ENCODE data around the gene MUC12. TPM values are rescaled to one million over a fixed set of nuclear protein-coding genes. Genes with fewer than 3 reads are reported as not detected.

MUC12 gene
- total RNA-seq, 1 experiment from 2014 or later: 11.5 TPM

GRCh38 chr7:100963874-100964273, 5.5 kb upstream of the MUC12 start:
- H3K27me3 ChIP-seq (ENCODE audit: insufficient read depth, low read length): peaks cover 6% of the 10 kb centered on the region; the same call in 1 of the 2 replicates
- no peak overlapping the region for H4K91ac ChIP-seq (ENCODE audit: insufficient read length, low read depth, low read length)
- no peak overlapping the region for H3K4ac ChIP-seq (ENCODE audit: low read depth, low read length)
- no peaks in the 10 kb centered on the region for H3K9me3 ChIP-seq (ENCODE audit: control insufficient read depth, low read depth, low read length)
- no peak overlapping the region for H2BK20ac ChIP-seq (ENCODE audit: low read depth, low read length, poor library complexity, severe bottlenecking)
- no peak overlapping the region for H3K14ac ChIP-seq (ENCODE audit: insufficient read depth, low read length)
- Mint-ChIP-seq H3K27me3 (ENCODE audit: low read depth) (peaks cover 52% of the 10 kb centered on the region), H3K4me3 (peak overlapping the region in 1 of 2 experiments; percentile 55; a peak in 2 of 5 replicates), H3K36me3 (ENCODE audit: insufficient read depth in 1 of 3, low read depth in 3 of 3) (peaks cover 0 to 8% (median 0%) of the 10 kb centered on the region in 3 experiments; a peak in 2 of 7 replicates), H3K9me3 (no peaks in the 10 kb centered on the region; a peak in 1 of 5 replicates), H3K4me1 (peaks cover 31 to 34% of the 10 kb centered on the region in 2 experiments), H3K27ac (no peak overlapping the region)
- H4K8ac ChIP-seq (replicated peaks; ENCODE audit: insufficient read length, low read depth, low read length): no peak overlapping the region
- H3K23ac ChIP-seq (ENCODE audit: insufficient read length, low read depth, low read length): no peak overlapping the region
- no peaks in the 10 kb centered on the region for H3K79me2 ChIP-seq (ENCODE audit: insufficient read depth, low read length)
- no peak overlapping the region for H2BK5ac ChIP-seq (ENCODE audit: insufficient read length, low read length)
- H3K18ac ChIP-seq (ENCODE audit: insufficient read length, low read depth, low read length): no peak overlapping the region
- no peak overlapping the region for H3K27ac ChIP-seq (ENCODE audit: insufficient read length, low read depth, low read length)
- H3K56ac ChIP-seq (ENCODE audit: insufficient read length, low read depth, low read length): no peak overlapping the region
- no peaks in the 10 kb centered on the region for H4K20me1 ChIP-seq (ENCODE audit: control insufficient read depth, insufficient read depth, insufficient read length)
- no peak overlapping the region for H3K9ac ChIP-seq (ENCODE audit: extremely low read depth, insufficient read length, low read length)
- H2AK5ac ChIP-seq (ENCODE audit: insufficient read length, low read length): no peak overlapping the region
- H3T11ph ChIP-seq (ENCODE audit: low read length): no peak overlapping the region
- no peak overlapping the region for H4K5ac ChIP-seq (ENCODE audit: insufficient read length, low read depth, low read length)
- peaks cover 12% of the 10 kb centered on the region for H3K23me2 ChIP-seq (ENCODE audit: insufficient read length, low read depth, low read length, poor library complexity, severe bottlenecking)
- no peak overlapping the region for H2BK12ac ChIP-seq (ENCODE audit: insufficient read length, low read depth, low read length)
- H2BK15ac ChIP-seq (ENCODE audit: low read depth, low read length): no peak overlapping the region
- H2BK120ac ChIP-seq (ENCODE audit: low read depth, low read length, poor library complexity, severe bottlenecking): no peak overlapping the region
- H3K4me1 ChIP-seq (ENCODE audit: insufficient read depth, low read length): peaks cover 5% of the 10 kb centered on the region; the same call in 1 of the 2 replicates
- DNase-seq: no peak
- H3K4me2 ChIP-seq (ENCODE audit: insufficient read depth, insufficient read length, low read length): no peak overlapping the region
- H3K79me1 ChIP-seq (ENCODE audit: insufficient read depth, low read depth, low read length, poor library complexity, severe bottlenecking): no peaks in the 10 kb centered on the region
- WGBS (ENCODE audit: extremely low coverage, insufficient read length, low lambda C conversion rate): no CpG with 5 or more reads among the region's 8 CpGs
- TF ChIP-seq CTCF (conservative IDR thresholded peaks at IDR 0.05): no peak
- H2AFZ ChIP-seq (ENCODE audit: low read length): no peak overlapping the region

Measured in H9 (cell line).